ENCODE results near the gene ABCA3. TPM values are rescaled to one million over a fixed set of nuclear protein-coding genes. Genes with fewer than 3 reads are reported as not detected.

The ABCA3 gene
- total RNA-seq, 2 donors from 2014 or later = 9.6 to 12.4 TPM

DNA sequence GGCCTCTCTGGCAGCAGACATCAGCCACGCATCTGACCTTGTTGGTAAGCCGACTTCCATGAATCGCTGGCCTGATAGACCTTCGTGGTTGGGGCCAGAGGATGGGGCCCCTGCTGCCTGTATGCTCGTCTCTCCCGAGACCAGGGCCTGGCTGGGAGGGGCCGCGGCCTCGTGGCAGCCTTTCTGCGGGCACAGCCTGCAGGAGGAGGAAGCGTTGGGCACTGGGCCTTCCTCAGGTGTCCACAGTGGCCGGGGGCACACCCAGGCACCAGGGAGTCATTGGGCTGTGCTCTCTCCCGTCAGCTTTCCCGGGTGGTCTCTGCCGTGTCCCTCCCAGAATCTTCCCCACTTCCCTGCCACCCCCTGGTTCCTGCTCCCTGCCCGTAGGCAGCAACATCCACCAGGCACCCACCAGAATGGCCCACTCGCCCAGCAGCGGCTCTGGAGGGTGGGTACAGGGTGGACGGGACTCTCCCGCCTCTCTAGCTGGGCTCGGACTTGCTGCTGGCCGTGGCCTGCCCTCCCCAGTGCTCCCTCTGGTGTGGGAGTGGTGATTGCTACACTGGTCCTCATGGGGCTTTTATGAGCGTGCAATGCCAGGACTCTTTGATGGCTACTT lies 110.8 kb downstream of the ABCA3 start:
- ATAC-seq = peak in 1 of 2 donors; percentile 43
- DNase-seq = no peak
- intact Hi-C loops (cut with DNase I) = no loop called here

- DNase-seq = no peak
- no peak for ATAC-seq
- intact Hi-C loops (cut with DNase I) = no loop called here
Measured at GRCh38 chr16:2229091-2229490, 111.4 kb downstream of the ABCA3 start.

GRCh38 chr16:2228161-2228824 lies 112.2 kb downstream of the ABCA3 start:
- ATAC-seq = no peak
- no peak for DNase-seq
- intact Hi-C loops (cut with DNase I) = no loop called here

DNA sequence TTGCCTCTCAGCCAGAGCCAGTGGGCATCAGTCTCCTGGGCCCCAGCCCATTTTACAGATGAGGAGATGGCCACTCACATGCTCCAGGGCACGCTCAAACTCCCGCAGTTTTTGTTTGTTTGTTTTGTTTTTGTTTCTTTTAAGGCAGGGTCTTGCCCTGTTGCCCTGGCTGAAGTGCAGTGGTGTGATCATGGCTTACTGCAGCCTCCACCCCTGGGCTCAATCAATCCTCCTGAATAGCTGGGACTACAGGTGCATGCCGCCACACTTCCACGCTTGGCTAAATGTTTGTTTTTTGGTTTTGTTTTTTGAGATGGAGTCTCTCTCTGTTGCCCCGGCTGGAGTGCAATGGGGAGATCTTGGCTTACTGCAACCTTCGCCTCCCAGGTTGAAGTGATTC lies 113.6 kb downstream of the ABCA3 start:
- intact Hi-C loops (cut with DNase I) = no loop called here
- ATAC-seq (no peak), DNase-seq (no peak)

GRCh38 chr16:2226245-2226793 lies 114.2 kb downstream of the ABCA3 start:
- no peak for DNase-seq
- intact Hi-C loops (cut with DNase I) = no loop called here
- ATAC-seq = no peak

Small RNA genes within 50 kb of the gene (microRNA-seq; reads per million reads assigned to microRNA genes)
- gene MIR3677 (0 to 0.54 reads per million in 2 donors), gene MIR4717 (0 reads per million in 2 donors)

Other genes starting within 250 kb of the ABCA3 start
- 100 to 1,000 TPM in 1 of 2 donors, 10 to 100 TPM in 1; 82.2 to 104 TPM for gene PKD1, start 204.8 kb downstream of the ABCA3 start, total RNA-seq
- gene RAB26, start 192.1 kb downstream of the ABCA3 start, total RNA-seq = under 1 TPM; 0.81 to 0.88 TPM
- gene TRAF7, start 184.9 kb downstream of the ABCA3 start, total RNA-seq = 10 to 100 TPM; 31.1 to 34.9 TPM
- 1 to 10 TPM; 5.9 to 6.1 TPM for gene CASKIN1, start 144.1 kb downstream of the ABCA3 start, total RNA-seq
- gene MLST8, start 135.3 kb downstream of the ABCA3 start, total RNA-seq = 10 to 100 TPM; 24.9 to 26.9 TPM
- gene BRICD5, start 129.9 kb downstream of the ABCA3 start, total RNA-seq = 1 to 10 TPM; 5.7 to 5.9 TPM
- 10 to 100 TPM; 21.1 to 24.6 TPM for gene PGP, start 125.9 kb downstream of the ABCA3 start, total RNA-seq
- gene E4F1, start 117.1 kb downstream of the ABCA3 start, total RNA-seq = 10 to 100 TPM; 11.9 to 15.0 TPM
- gene DNASE1L2, start 104.3 kb downstream of the ABCA3 start, total RNA-seq = under 1 TPM; 0.29 to 0.65 TPM
- gene ECI1, start 89.1 kb downstream of the ABCA3 start, total RNA-seq = 100 to 1,000 TPM; 124 to 128 TPM
- 100 to 1,000 TPM in 1 of 2 donors, 10 to 100 TPM in 1; 98.8 to 120 TPM for gene RNPS1, start 72.6 kb downstream of the ABCA3 start, total RNA-seq
- 1 to 10 TPM; 1.6 to 2.1 TPM for gene CCNF, start 88.7 kb upstream of the ABCA3 start, total RNA-seq
- gene TEDC2, start 119.4 kb upstream of the ABCA3 start, total RNA-seq = 1 to 10 TPM in 1 of 2 donors, under 1 TPM in 1; 0.47 to 2.8 TPM
- under 1 TPM; 0.39 to 0.65 TPM for gene NTN3, start 130.6 kb upstream of the ABCA3 start, total RNA-seq
- gene TBC1D24, start 134.4 kb upstream of the ABCA3 start, total RNA-seq = 10 to 100 TPM in 1 of 2 donors, 1 to 10 TPM in 1; 9.8 to 15.1 TPM
- 100 to 1,000 TPM; 162 to 197 TPM for gene ATP6V0C, start 173.2 kb upstream of the ABCA3 start, total RNA-seq
- gene AMDHD2, start 179.6 kb upstream of the ABCA3 start, total RNA-seq = 10 to 100 TPM; 15.8 to 21.8 TPM
- gene CEMP1, start 190.7 kb upstream of the ABCA3 start, total RNA-seq = not detected
- 10 to 100 TPM; 32.6 to 39.4 TPM for gene PDPK1, start 197.3 kb upstream of the ABCA3 start, total RNA-seq

Measured in left cardiac atrium (tissue), 4 donors.